Measurements from ENCODE around the gene C13orf46.

GRCh38 chr13:113912596-113912995 lies 61.3 kb downstream of the C13orf46 start:
- TF ChIP-seq POLR2AphosphoS5 (IDR thresholded peaks at IDR 0.05; ENCODE audit: low read depth) (no peak), REST (IDR thresholded peaks at IDR 0.05; ENCODE audit: insufficient replicate concordance, low read depth) (no peak), GABPA (IDR thresholded peaks at IDR 0.05; ENCODE audit: low read depth) (no peak)

Measured in HL-60 (cell line).